Measurements from ENCODE around the gene ENC1.
A peak's percentile ranks its signal among the peaks of the same experiment; 100 is the strongest.

The ENC1 gene

DNA sequence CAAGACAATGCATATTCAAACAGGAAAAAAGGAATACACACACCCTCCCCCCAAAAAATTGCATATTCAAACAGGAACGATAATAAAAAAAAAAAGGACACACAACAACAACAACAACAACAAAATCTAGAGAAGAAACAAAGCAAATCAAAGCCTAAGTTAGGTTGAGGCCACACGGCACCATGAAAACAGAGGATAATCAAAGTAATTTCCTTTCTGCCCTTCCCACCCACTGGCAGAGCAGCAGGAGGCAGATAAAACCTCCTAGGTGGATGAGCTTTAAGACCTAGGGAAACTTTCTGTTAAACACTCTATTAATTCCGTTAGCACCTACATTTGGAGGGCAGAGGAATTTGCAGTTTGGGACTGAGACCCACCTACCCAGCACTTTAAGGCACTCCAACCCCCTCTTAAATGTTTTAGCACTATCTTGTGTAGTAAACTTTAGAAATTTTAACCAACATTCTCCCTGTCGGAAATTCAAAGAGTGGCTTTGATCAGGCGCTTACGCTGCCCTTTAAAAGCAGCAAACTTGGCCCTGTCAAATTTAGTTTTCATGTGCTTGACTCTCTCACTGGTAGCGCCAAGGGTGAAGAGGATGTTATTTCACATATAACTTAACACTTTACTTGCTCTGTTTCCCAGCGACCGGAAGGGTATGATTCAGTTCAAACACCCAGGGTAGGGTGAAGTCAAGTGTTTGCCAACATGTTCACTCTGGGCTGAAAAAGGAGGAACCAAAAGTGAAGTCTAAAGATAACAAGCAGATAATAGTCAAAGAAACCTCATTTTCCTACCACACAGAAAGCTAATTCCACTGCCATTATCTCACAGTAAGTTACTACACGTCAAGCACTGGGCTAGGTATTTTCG is 9.2 kb downstream of the ENC1 start:
- 30 to 49% methylated on average over 5 of the region's 11 CpGs for WGBS, 2 experiments (ENCODE audit: insufficient coverage in 2 of 2)
- Histone ChIP-seq H3K4me3 (ENCODE audit: extremely low read depth, insufficient read depth, low read length, poor library complexity, severe bottlenecking) (peak overlapping the region; percentile 8), H3K27ac (ENCODE audit: low read depth, low read length, severe bottlenecking) (peak overlapping the region; percentile 83), H3K36me3 (ENCODE audit: control insufficient read depth, insufficient read depth, low read length) (peaks cover 88% of the 10 kb centered on the region), H3K9me3 (ENCODE audit: control insufficient read depth, low read length) (no peaks in the 10 kb centered on the region), H3K4me1 (ENCODE audit: control insufficient read depth, insufficient read depth, low read length, poor library complexity, severe bottlenecking) (peaks cover 43% of the 10 kb centered on the region)

DNA sequence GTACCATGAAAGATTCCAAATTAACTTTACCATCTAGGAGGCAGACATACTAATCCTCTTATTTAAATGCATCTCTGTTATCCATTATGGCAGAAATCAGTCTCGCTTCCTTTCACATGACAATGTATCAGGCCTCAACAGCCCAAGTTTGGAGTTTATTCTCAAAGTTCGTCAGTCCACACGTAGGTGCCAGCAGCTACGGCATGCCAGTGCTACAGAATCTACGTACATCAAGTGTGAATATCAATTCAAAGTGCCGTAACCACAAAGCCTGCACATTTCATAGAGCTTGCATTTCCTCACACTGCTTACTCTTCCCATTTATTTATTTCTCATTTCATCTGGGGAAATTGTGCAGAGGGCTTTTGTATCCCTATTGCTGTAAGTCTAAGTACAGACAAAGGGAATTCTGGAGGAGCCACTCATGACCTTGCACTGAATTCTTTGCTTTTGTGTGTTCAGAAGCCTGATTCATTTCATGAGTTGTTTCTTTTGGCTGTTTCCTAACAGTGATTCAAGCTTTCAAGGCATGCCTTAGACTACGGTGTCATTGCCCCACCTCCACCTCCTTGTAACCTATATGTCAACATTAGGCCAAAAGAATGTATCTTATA is 10.0 kb downstream of the ENC1 start:
- H3K4me1 ChIP-seq (ENCODE audit: control insufficient read depth, insufficient read depth, low read length, poor library complexity, severe bottlenecking), result peaks cover 38% of the 10 kb centered on the region
- peak overlapping the region; percentile 6 for H3K27ac ChIP-seq (ENCODE audit: low read depth, low read length, severe bottlenecking)
- H3K9me3 ChIP-seq (ENCODE audit: control insufficient read depth, low read length), result no peaks in the 10 kb centered on the region
- H3K36me3 ChIP-seq (ENCODE audit: control insufficient read depth, insufficient read depth, low read length), result peaks cover 81% of the 10 kb centered on the region
- 88 to 91% methylated on average over 4 to 6 of the region's 7 CpGs for WGBS, 2 experiments (ENCODE audit: insufficient coverage in 2 of 2)
- H3K4me3 ChIP-seq (ENCODE audit: extremely low read depth, insufficient read depth, low read length, poor library complexity, severe bottlenecking), result no peak overlapping the region

DNA sequence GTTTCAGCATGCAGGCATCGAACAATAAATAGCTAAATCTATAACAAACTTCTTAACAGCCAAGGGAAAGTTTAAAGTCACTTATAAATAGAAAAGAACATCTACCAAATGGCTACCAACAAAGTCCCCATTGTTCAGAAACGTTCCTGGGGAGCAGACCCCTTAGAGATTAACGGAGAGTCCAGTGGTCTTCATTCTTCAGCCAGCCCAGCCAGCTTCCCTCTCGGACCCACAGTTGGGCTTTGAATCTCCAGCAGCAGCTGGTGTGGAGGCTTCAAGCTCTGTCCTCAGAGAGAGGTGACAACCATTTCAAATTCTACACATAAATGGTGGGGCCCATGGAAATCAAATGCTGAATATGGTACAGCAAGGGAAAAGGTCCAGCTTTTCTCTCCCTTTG is 11.2 kb downstream of the ENC1 start:
- Histone ChIP-seq H3K9me3 (ENCODE audit: control insufficient read depth, low read length) (peaks cover under 1% of the 10 kb centered on the region), H3K4me1 (ENCODE audit: control insufficient read depth, insufficient read depth, low read length, poor library complexity, severe bottlenecking) (peaks cover 27% of the 10 kb centered on the region), H3K4me3 (ENCODE audit: extremely low read depth, insufficient read depth, low read length, poor library complexity, severe bottlenecking) (no peak overlapping the region), H3K36me3 (ENCODE audit: control insufficient read depth, insufficient read depth, low read length) (peaks cover 69% of the 10 kb centered on the region), H3K27ac (ENCODE audit: low read depth, low read length, severe bottlenecking) (peak overlapping the region; percentile 39)
- 78 to 83% methylated on average over 4 of the region's 4 CpGs for WGBS, 2 experiments (ENCODE audit: insufficient coverage in 2 of 2)

DNA sequence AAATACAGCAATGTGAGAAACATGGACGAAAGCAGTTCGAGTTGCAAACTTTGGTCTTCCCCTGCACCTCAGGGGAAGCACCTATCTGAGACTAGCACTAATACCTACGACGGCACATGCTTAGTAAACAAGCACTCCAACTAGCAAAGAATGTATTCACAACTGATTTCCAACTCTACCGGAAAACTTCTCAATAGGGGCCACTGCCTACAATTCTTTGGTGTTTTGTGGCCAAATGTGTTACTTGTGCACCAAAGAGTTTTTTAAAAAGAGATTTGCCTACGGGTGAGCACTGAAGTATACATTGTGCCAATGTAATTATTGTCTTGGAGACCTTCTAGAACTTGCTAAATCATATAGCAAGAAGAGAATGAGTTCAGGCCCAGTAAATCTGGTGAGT is 12.2 kb downstream of the ENC1 start:
- Histone ChIP-seq H3K4me1 (ENCODE audit: control insufficient read depth, insufficient read depth, low read length, poor library complexity, severe bottlenecking) (peaks cover 24% of the 10 kb centered on the region), H3K27ac (ENCODE audit: low read depth, low read length, severe bottlenecking) (peak overlapping the region; percentile 13), H3K9me3 (ENCODE audit: control insufficient read depth, low read length) (peaks cover 10% of the 10 kb centered on the region), H3K4me3 (ENCODE audit: extremely low read depth, insufficient read depth, low read length, poor library complexity, severe bottlenecking) (no peak overlapping the region), H3K36me3 (ENCODE audit: control insufficient read depth, insufficient read depth, low read length) (peaks cover 59% of the 10 kb centered on the region)
- WGBS, 2 experiments (ENCODE audit: insufficient coverage in 2 of 2), result 87 to 96% methylated on average over 5 to 6 of the region's 6 CpGs

DNA sequence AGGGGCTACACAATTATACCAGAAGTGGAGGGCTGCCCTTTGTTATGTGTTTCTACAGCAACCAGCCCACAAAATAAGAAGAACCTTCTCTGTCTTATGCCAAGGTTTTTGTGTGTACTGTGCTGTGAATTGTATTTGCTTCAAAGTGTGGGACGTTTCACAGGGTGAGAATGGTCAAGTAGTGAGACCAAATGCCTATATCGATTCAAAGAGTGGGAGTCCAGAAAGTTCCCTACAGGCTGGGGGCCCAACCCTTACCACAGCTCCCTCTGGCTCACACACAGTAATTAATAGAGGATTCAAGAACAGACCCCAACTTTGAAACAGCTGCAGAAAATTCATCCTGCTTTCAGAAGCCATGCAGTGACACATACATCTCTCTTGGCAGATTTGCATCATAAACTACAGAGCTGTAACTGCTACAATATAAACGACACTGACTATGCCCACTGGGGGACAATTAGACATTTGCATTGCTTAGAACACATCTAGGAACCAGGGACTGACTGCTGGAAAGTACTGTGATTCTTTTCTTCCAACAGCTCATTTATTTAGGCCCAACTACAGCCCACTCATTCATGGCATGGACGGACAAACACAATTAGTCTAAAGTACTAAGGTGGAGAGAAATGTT is 12.8 kb downstream of the ENC1 start:
- WGBS, 2 experiments (ENCODE audit: insufficient coverage in 2 of 2), result 40 to 44% methylated on average over 1 of the region's 4 CpGs
- Histone ChIP-seq H3K36me3 (ENCODE audit: control insufficient read depth, insufficient read depth, low read length) (peaks cover 53% of the 10 kb centered on the region), H3K4me3 (ENCODE audit: extremely low read depth, insufficient read depth, low read length, poor library complexity, severe bottlenecking) (no peak overlapping the region), H3K27ac (ENCODE audit: low read depth, low read length, severe bottlenecking) (peak overlapping the region; percentile 62), H3K4me1 (ENCODE audit: control insufficient read depth, insufficient read depth, low read length, poor library complexity, severe bottlenecking) (peaks cover 24% of the 10 kb centered on the region), H3K9me3 (ENCODE audit: control insufficient read depth, low read length) (peaks cover 10% of the 10 kb centered on the region)

DNA sequence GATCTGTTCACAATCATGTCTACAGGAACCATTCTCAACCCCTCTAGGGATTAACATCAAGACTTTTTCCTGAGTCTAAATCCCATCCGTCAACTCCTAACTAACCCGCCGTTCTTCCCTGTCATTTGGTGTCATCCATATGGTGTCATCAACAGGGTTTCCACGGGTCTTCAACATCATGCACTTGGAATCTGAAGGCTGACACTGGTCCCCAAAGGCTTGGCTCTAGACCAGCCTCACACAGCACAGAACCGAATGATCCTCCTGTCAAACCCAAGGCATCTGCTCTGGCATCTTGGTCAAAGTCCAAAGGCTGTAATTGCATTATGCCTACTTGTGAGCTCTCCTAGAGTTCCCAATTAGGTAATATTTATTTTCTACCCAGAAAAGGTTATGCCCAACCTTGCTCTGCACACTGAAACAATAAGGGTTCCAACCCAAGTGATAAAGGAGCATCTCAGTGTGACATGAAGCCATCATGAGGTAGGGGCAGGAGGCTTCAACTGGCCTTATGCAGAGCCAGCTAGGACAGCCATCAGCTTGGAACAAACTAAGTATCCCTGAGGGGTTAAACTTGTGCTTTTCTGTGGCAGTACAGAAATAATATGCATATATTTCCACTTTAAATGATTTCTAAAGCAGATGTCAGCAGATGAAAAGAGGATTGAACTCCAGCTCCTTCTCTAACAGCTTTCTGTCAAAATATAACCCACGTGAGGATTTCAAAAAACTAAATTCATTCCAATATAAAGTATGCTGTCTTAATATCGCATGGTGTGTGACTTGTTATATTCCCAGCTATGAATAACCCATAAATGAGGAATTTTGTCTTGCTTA is 13.9 kb downstream of the ENC1 start:
- peaks cover 44% of the 10 kb centered on the region for H3K36me3 ChIP-seq (ENCODE audit: control insufficient read depth, insufficient read depth, low read length)
- peak overlapping the region; percentile 38 for H3K27ac ChIP-seq (ENCODE audit: low read depth, low read length, severe bottlenecking)
- H3K4me1 ChIP-seq (ENCODE audit: control insufficient read depth, insufficient read depth, low read length, poor library complexity, severe bottlenecking), result peaks cover 28% of the 10 kb centered on the region
- H3K4me3 ChIP-seq (ENCODE audit: extremely low read depth, insufficient read depth, low read length, poor library complexity, severe bottlenecking), result no peak overlapping the region
- WGBS, 2 experiments (ENCODE audit: insufficient coverage in 2 of 2), result 83 to 85% methylated on average over 5 of the region's 7 CpGs
- peaks cover 10% of the 10 kb centered on the region for H3K9me3 ChIP-seq (ENCODE audit: control insufficient read depth, low read length)

DNA sequence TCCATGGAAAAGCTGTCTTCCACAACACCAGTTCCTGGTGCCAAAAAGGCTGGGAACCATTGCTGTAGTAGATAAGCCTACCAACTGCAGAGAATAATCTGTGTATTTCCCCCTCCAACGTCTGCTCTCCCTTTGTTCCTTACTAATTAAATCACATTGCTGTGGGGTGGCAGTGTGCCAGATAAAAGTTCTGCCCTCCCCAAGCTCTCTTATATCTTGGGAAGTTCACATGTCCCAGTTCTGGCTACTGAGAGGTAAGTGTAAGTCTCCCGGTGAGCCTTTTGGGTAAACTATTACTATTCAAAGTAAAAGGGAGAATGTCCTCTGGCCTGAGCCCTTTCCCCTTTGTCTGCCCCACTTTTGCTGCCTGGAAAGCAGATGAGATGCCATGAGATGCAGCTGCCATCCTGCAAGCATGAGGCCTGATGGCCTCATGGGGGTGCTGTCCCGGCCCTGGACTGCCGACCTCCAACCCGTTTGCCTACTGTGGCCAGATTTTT is 14.7 kb downstream of the ENC1 start:
- H3K4me3 ChIP-seq (ENCODE audit: extremely low read depth, insufficient read depth, low read length, poor library complexity, severe bottlenecking), result no peak overlapping the region
- H3K4me1 ChIP-seq (ENCODE audit: control insufficient read depth, insufficient read depth, low read length, poor library complexity, severe bottlenecking), result peaks cover 24% of the 10 kb centered on the region
- H3K36me3 ChIP-seq (ENCODE audit: control insufficient read depth, insufficient read depth, low read length), result peaks cover 38% of the 10 kb centered on the region
- no peak overlapping the region for H3K27ac ChIP-seq (ENCODE audit: low read depth, low read length, severe bottlenecking)
- WGBS, 2 experiments (ENCODE audit: insufficient coverage in 2 of 2), result 60% methylated on average over 2 of the region's 5 CpGs; no CpG with 5 or more reads in 1 of the 2 experiments
- peaks cover 10% of the 10 kb centered on the region for H3K9me3 ChIP-seq (ENCODE audit: control insufficient read depth, low read length)

DNA sequence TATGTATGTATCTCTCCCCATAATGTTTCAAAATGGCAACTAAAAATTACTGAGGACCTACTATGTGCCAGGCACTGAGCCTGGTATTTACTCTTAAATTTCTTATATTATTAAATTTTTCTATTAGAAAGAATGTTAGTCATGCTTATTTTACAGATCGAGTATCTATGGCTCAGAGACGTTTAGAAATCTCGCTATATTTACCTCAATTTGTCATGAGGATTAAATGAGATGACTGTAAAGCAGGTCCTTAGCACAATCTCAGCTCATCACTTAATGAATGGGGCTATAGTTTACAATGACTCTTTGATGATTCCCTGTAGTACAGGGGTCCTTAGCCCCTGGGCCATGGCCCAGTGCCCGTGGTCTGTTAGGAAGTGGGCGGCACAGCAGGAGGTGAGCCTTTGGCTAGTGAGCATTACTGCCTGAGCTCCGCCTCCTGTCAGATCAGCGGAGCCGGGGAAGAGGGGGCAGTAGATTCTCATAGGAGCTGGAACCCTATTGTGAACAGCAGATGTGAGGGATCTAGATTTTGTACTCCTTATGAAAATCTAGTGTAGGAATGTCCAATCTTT is 15.5 kb downstream of the ENC1 start:
- Histone ChIP-seq H3K4me1 (ENCODE audit: control insufficient read depth, insufficient read depth, low read length, poor library complexity, severe bottlenecking) (peaks cover 19% of the 10 kb centered on the region), H3K4me3 (ENCODE audit: extremely low read depth, insufficient read depth, low read length, poor library complexity, severe bottlenecking) (no peak overlapping the region), H3K27ac (ENCODE audit: low read depth, low read length, severe bottlenecking) (no peak overlapping the region), H3K36me3 (ENCODE audit: control insufficient read depth, insufficient read depth, low read length) (peaks cover 31% of the 10 kb centered on the region), H3K9me3 (ENCODE audit: control insufficient read depth, low read length) (peaks cover 10% of the 10 kb centered on the region)
- WGBS, 2 experiments (ENCODE audit: insufficient coverage in 2 of 2), result 65 to 70% methylated on average over 3 to 4 of the region's 8 CpGs

DNA sequence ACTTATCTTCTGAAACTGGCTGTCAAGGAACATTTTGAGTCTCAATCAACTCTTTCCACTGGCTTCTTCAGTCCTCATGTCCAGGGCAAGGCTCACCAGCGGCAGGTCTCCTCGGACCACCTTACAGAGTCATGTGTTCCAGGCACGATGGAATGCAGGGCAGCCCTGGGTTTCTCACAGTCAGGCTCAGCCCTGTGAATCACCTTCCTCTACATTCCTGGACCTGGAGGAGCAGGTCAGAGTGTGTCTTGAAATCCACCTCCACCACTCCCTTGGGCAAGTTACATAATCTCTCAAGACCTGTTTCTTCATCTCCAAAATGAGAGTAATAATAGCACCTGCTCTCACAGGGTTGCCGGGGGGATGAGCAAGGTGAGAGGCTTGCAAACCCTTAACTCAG is 16.0 kb downstream of the ENC1 start:
- Histone ChIP-seq H3K9me3 (ENCODE audit: control insufficient read depth, low read length) (peaks cover 10% of the 10 kb centered on the region), H3K27ac (ENCODE audit: low read depth, low read length, severe bottlenecking) (no peak overlapping the region), H3K36me3 (ENCODE audit: control insufficient read depth, insufficient read depth, low read length) (peaks cover 25% of the 10 kb centered on the region), H3K4me3 (ENCODE audit: extremely low read depth, insufficient read depth, low read length, poor library complexity, severe bottlenecking) (no peak overlapping the region), H3K4me1 (ENCODE audit: control insufficient read depth, insufficient read depth, low read length, poor library complexity, severe bottlenecking) (peaks cover 22% of the 10 kb centered on the region)
- WGBS, 2 experiments (ENCODE audit: insufficient coverage in 2 of 2), result 88 to 91% methylated on average over 3 to 4 of the region's 4 CpGs

Measured in mesodermal cell (in vitro differentiated cells).